H1 (cell line): ENCODE results near the gene AFTPH. TPM values are rescaled to one million over a fixed set of nuclear protein-coding genes. Genes with fewer than 3 reads are reported as not detected.

ENCODE experiments used
- CREB1 ChIP-seq: IDR thresholded peaks from 2 replicates; pipeline ENCODE4 v1.6.1; 2012; ENCODE audit warnings: inconsistent platforms
- GTF2F1 ChIP-seq: IDR thresholded peaks from 2 replicates; pipeline ENCODE4 v1.6.1; 2012; ENCODE audit warnings: low read depth, low read length, improper control_type of control experiment, borderline replicate concordance
- RAD21 ChIP-seq, 2 experiments: IDR thresholded peaks in 1 of 2; conservative IDR thresholded peaks in 1 of 2; 2 replicates each; pipeline ENCODE4 v1.6.1; 2011; ENCODE audit warnings: low read depth in 2 of 2, low read length in 2 of 2, improper control_type of control experiment in 1 of 2, inconsistent platforms in 1 of 2, mild to moderate bottlenecking in 1 of 2, moderate library complexity in 1 of 2
- polyA plus RNA-seq, 7 experiments: library from polyadenylated mRNA; depleted of rRNA in 3 of 7; stranded (reverse) in 5 of 7; unstranded in 2 of 7; fragments of >200 nt in 5 of 7; fragments of 200-250 nt in 2 of 7; gene quantifications; 1 replicate in 5 of 7; 2 replicates in 1 of 7; 4 replicates in 1 of 7; pipeline versions ENCODE4 v1.2.1 to v1.2.3, GENCODE V29; 2011 to 2013; ENCODE audit warnings: missing spikeins in 2 of 7, mixed read lengths in 2 of 7
- total RNA-seq: library from RNA; stranded (reverse); fragmentation: NEBNext Ultra II Directional; extraction: Animal tissue kit (Norgen Biotek cat#: 25700); gene quantifications from 2 replicates; pipeline ENCODE4 v1.2.1, GENCODE V29; 2021

Gene AFTPH
- total and polyA plus RNA-seq, 2 of the 8 experiments (the other 6 are each of a cell fraction or from before 2014, with no cell fraction given) = 7.3 to 15.0 TPM

GRCh38 chr2:64542071-64543007 lies 18.2 kb downstream of the AFTPH start (continued):
- TF ChIP-seq RAD21 (IDR thresholded peaks at IDR 0.05 in 1 of 2, conservative IDR thresholded peaks at IDR 0.05 in 1 of 2; ENCODE audit: low read depth in 2 of 2, low read length in 2 of 2) (no peak), CREB1 (no peak), GTF2F1 (no peak)
